ENCODE results near the gene CPED1.

The CPED1 gene

DNA sequence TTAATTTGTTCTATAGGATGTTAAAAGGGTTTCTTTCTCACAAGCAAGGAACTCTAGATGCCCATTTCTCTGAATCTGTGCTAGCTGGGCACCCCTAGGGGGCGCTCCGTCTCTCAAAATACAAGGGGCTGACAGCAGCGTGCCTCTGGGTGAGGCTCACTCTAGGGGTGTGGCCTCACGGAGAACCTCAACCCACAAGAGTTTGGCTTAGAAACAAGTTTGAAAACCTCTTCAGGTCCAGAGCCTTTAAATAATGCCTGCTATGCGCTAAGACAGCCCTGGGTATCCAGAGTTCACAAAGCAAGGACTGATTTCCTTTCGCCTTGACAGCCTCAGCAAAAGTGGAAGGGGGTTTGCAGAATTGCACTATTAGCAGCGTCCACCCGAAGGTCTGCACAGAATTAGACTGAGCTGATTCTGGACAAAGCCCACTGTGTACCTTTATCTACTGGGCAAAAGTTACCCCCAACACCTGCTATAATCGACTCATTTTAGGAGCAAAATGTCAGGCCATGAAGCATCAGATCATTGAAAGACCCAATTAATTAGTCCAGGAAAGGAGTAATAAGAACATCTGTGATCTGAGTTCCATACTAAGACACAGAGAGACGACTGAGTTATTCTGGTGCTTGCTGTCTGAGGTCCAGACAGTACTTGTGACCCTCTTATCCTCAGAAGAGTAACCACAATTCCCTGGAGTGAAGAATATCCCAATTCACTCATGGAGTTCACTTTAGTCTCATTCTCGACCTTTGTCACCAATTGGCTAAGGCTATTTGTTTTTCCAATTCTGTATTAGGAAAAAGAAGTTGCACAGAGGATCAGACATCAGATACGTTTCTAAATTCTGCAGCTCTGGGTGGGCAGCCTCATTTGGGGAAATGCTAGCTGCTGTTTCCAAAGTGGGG, 574 bp upstream of the CPED1 start:
- TF ChIP-seq, protein P1, sequence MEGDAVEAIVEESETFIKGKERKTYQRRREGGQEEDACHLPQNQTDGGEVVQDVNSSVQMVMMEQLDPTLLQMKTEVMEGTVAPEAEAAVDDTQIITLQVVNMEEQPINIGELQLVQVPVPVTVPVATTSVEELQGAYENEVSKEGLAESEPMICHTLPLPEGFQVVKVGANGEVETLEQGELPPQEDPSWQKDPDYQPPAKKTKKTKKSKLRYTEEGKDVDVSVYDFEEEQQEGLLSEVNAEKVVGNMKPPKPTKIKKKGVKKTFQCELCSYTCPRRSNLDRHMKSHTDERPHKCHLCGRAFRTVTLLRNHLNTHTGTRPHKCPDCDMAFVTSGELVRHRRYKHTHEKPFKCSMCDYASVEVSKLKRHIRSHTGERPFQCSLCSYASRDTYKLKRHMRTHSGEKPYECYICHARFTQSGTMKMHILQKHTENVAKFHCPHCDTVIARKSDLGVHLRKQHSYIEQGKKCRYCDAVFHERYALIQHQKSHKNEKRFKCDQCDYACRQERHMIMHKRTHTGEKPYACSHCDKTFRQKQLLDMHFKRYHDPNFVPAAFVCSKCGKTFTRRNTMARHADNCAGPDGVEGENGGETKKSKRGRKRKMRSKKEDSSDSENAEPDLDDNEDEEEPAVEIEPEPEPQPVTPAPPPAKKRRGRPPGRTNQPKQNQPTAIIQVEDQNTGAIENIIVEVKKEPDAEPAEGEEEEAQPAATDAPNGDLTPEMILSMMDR (IDR thresholded peaks at IDR 0.05; ENCODE audit: poor library complexity, severe bottlenecking) = peak; percentile 95
- H3K36me3 ChIP-seq (ENCODE audit: low read depth) = no peaks in the 10 kb centered on the region
- no peak overlapping the region for H3K27ac ChIP-seq (ENCODE audit: poor library complexity, severe bottlenecking)
- DNase-seq (ENCODE audit: low spot score) (peak; percentile 80), ATAC-seq (ENCODE audit: low read depth) (peak; percentile 91)
- no peaks in the 10 kb centered on the region for H3K9me3 ChIP-seq (ENCODE audit: severe bottlenecking)
- peaks cover 15% of the 10 kb centered on the region for H3K4me1 ChIP-seq (ENCODE audit: insufficient read depth, poor library complexity, severe bottlenecking)
- no peaks in the 10 kb centered on the region for H3K27me3 ChIP-seq (ENCODE audit: insufficient read depth, poor library complexity, severe bottlenecking)
- peak overlapping the region; percentile 19 for H3K4me3 ChIP-seq (ENCODE audit: severe bottlenecking)

DNA sequence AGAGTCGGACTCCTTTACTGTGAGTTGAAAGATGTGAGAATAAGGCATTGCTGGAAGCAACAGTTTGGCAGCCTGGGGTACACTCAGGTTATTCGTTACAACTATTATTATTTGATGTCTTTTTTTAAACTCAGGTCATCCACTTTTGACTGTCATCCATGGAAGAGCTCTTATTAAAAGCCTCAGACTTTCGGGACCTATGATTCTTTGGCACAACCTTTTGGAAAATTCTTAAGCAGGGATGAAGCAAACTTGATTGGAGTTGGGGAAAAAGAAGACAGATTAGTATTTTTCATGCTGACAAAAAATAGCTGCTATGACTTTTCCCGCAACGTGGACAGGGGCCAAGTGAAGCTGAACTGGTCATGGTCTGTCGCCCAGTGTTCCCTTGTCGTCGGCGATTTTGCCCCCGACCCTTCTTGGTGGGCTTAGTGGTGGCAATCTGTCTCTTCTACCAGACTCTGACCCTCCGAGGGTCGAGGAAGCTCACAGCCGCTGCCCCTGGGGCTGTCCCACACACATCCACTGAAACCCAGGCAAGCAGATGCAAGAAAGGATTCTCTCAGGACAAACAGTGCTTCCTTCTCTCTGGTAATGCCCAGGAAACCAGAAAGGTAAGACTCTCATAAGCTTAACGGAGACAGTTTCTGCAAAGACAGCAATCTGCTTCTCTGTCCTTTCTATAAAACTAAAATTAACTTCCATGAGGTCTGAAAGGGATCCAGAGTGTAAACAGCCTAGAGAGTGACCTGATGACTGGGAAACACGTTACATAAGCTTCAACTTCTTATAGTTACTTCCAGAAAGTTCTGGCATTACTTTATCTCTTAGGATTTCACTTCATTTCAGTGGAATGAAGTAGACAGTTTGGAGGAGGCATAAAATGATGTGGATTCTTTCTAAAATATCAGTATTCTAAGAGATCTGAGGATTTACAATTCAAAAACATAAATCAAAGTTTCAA, 1.0 kb downstream of the CPED1 start:
- ATAC-seq (ENCODE audit: low read depth) (no peak), DNase-seq (ENCODE audit: low spot score) (no peak)
- TF ChIP-seq, protein P1 (IDR thresholded peaks at IDR 0.05; ENCODE audit: poor library complexity, severe bottlenecking) = no peak
- no peaks in the 10 kb centered on the region for H3K36me3 ChIP-seq (ENCODE audit: low read depth)
- peaks cover 15% of the 10 kb centered on the region for H3K4me1 ChIP-seq (ENCODE audit: insufficient read depth, poor library complexity, severe bottlenecking)
- no peaks in the 10 kb centered on the region for H3K27me3 ChIP-seq (ENCODE audit: insufficient read depth, poor library complexity, severe bottlenecking)
- no peaks in the 10 kb centered on the region for H3K9me3 ChIP-seq (ENCODE audit: severe bottlenecking)
- H3K27ac ChIP-seq (ENCODE audit: poor library complexity, severe bottlenecking) = no peak overlapping the region
- H3K4me3 ChIP-seq (ENCODE audit: severe bottlenecking) = no peak overlapping the region

DNA sequence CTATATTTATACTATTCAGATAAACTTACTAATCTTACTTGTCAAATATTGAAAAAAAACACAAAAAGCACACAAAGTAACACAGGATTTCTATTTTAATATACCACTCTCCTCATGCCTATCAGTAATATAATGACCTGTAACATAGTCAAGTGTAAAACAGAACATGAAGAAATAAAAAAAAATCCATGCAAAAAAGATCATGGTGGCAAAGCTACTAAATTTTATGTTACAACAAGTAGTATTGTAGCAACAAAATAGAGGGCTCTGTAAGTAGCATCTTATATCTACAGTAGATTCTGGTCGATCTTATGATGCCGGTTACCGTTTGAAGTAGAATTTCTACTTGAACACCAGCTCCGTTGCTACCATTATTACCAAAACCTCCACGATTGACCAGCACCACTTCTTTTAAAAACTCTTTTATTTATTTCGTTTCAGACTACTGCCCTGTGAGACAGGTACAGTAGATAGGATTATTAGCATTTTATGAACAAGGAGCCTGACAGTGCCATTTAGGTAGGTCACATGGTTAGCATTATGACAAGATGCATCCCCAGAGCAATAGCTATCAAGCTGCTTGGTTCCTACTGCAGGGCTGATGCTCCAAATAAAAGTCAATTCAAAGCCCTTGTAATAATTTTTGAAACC, 2.1 kb downstream of the CPED1 start:
- H3K27ac ChIP-seq (ENCODE audit: poor library complexity, severe bottlenecking) = no peak overlapping the region
- no peak for ATAC-seq (ENCODE audit: low read depth)
- H3K27me3 ChIP-seq (ENCODE audit: insufficient read depth, poor library complexity, severe bottlenecking) = no peaks in the 10 kb centered on the region
- H3K9me3 ChIP-seq (ENCODE audit: severe bottlenecking) = no peaks in the 10 kb centered on the region
- H3K4me1 ChIP-seq (ENCODE audit: insufficient read depth, poor library complexity, severe bottlenecking) = peaks cover 15% of the 10 kb centered on the region
- TF ChIP-seq, protein P1 (IDR thresholded peaks at IDR 0.05; ENCODE audit: poor library complexity, severe bottlenecking) = no peak
- H3K36me3 ChIP-seq (ENCODE audit: low read depth) = no peaks in the 10 kb centered on the region
- DNase-seq (ENCODE audit: low spot score) = no peak
- H3K4me3 ChIP-seq (ENCODE audit: severe bottlenecking) = no peak overlapping the region

DNA sequence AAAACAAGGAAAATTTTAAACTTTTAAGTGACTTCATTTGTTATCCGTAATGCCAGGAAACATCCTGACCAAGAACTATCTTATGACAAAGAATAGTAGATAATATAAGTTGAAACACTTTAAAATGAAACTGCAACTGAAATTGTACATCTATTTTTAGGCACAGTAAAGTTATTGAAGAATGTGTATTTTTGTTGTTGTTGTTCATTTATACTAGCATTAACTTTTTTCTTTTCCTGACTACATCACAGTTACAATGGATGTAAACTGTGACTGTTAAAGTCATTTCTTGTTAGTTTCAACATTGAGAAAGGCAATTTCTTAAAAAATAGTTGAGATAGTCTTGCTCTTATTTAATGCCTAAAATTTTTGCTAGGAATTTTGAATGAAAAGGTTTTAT, 2.6 kb downstream of the CPED1 start:
- Histone ChIP-seq H3K4me3 (ENCODE audit: severe bottlenecking) (no peak overlapping the region), H3K4me1 (ENCODE audit: insufficient read depth, poor library complexity, severe bottlenecking) (peaks cover 17% of the 10 kb centered on the region)

More for the DNA sequence above, 2.6 kb downstream of the CPED1 start:
- ATAC-seq (ENCODE audit: low read depth) (no peak), DNase-seq (ENCODE audit: low spot score) (no peak)
- Histone ChIP-seq H3K9me3 (ENCODE audit: severe bottlenecking) (no peaks in the 10 kb centered on the region), H3K27me3 (ENCODE audit: insufficient read depth, poor library complexity, severe bottlenecking) (no peaks in the 10 kb centered on the region), H3K36me3 (ENCODE audit: low read depth) (no peaks in the 10 kb centered on the region), H3K27ac (ENCODE audit: poor library complexity, severe bottlenecking) (no peak overlapping the region)
- TF ChIP-seq, protein P1 (IDR thresholded peaks at IDR 0.05; ENCODE audit: poor library complexity, severe bottlenecking) = no peak

Data from RWPE2 (cell line).